22Rv1 (cell line): ENCODE measurements around the gene SRXN1.

Source experiments
- CTCF ChIP-seq: fragments of 450-650 bp; IDR thresholded peaks from 2 replicates; pipeline ENCODE4 v1.5.1; 2017; ENCODE audit warnings: mild to moderate bottlenecking
- ZFX ChIP-seq: fragments of 450-650 bp; IDR thresholded peaks from 2 replicates; pipeline ENCODE4 v1.6.1; 2017; ENCODE audit warnings: antibody characterized with exemption, borderline replicate concordance

GRCh38 chr20:680638-681187 lies 27.7 kb upstream of the SRXN1 start:
- TF ChIP-seq CTCF: no peak
- TF ChIP-seq ZFX: no peak
